Activated T-helper 1 cell treated with anti-CD3 and anti-CD28 coated beads, Interleukin-12 subunit alpha, Interleukin-12 subunit beta, Interleukin-2, Interleukin-4 antibody, amounts not matched to agents 30 ng/mL and 10 ng/mL and 1 ng/mL, durations not matched to agents 14 hours and 24 hours and 36 hours (primary cell): ENCODE data around the gene PRSS33. TPM values are rescaled to one million over a fixed set of nuclear protein-coding genes. Genes with fewer than 3 reads are reported as not detected.

Experiments used
- DNase-seq: peaks from one replicate; pipeline ENCODE4 v3.0.0; 2021; ENCODE audit warnings: low spot score
- H3K27ac Mint-ChIP-seq: one replicate; pipeline ENCODE4 v1.8.0; 2021; ENCODE audit warnings: mild to moderate bottlenecking, mixed read lengths
- H3K27me3 Mint-ChIP-seq: one replicate; pipeline ENCODE4 v1.8.0; 2022; ENCODE audit warnings: mild to moderate bottlenecking, moderate library complexity, mixed read lengths; ENCODE audit not compliant: insufficient read depth
- H3K36me3 Mint-ChIP-seq: one replicate; pipeline ENCODE4 v1.8.0; 2021; ENCODE audit warnings: low read depth, mixed read lengths
- H3K4me1 Mint-ChIP-seq: one replicate; pipeline ENCODE4 v1.8.0; 2021; ENCODE audit warnings: low read depth, mixed read lengths
- H3K4me3 Mint-ChIP-seq: one replicate; pipeline ENCODE4 v1.8.0; 2021; ENCODE audit warnings: mild to moderate bottlenecking, moderate library complexity, mixed read lengths
- H3K9me3 Mint-ChIP-seq: one replicate; pipeline ENCODE4 v1.8.0; 2021; ENCODE audit warnings: mixed read lengths
- intact Hi-C: fragments of 100-400 bp; cut with micrococcal nuclease; formaldehyde crosslinking; loops from one replicate; pipeline ENCODE4 v1.15.1; 2024
- total RNA-seq: library from RNA; stranded (reverse); gene quantifications from 2 replicates; pipeline ENCODE4 v1.2.3, GENCODE V29; 2022

Gene PRSS33
- total RNA-seq, 1 donor from 2014 or later = 0.10 TPM

GRCh38 chr16:2742323-2743006 is 44.9 kb downstream of the PRSS33 start:
- no peak overlapping the region for H3K4me3 Mint-ChIP-seq
- H3K27ac Mint-ChIP-seq = no peak overlapping the region
- H3K4me1 Mint-ChIP-seq = no peaks in the 10 kb centered on the region
- no peaks in the 10 kb centered on the region for H3K36me3 Mint-ChIP-seq
- peaks cover 4% of the 10 kb centered on the region for H3K27me3 Mint-ChIP-seq
- DNase-seq = no peak
- H3K9me3 Mint-ChIP-seq = no peaks in the 10 kb centered on the region
- intact Hi-C loops = no loop called here

GRCh38 chr16:2741168-2741567 is 46.2 kb downstream of the PRSS33 start:
- no peak overlapping the region for H3K27ac Mint-ChIP-seq

GRCh38 chr16:2740476-2740875 is 46.9 kb downstream of the PRSS33 start:
- H3K4me3 Mint-ChIP-seq = no peak overlapping the region
- intact Hi-C loops = no loop called here
- no peak overlapping the region for H3K27ac Mint-ChIP-seq
- DNase-seq = no peak
- H3K27me3 Mint-ChIP-seq = peaks cover 4% of the 10 kb centered on the region
- H3K36me3 Mint-ChIP-seq = no peaks in the 10 kb centered on the region
- H3K4me1 Mint-ChIP-seq = no peaks in the 10 kb centered on the region
- H3K9me3 Mint-ChIP-seq = no peaks in the 10 kb centered on the region

More at GRCh38 chr16:2741168-2741567, 46.2 kb downstream of the PRSS33 start:
- intact Hi-C loops = no loop called here
- Mint-ChIP-seq H3K9me3 (no peaks in the 10 kb centered on the region), H3K4me3 (no peak overlapping the region), H3K27me3 (peaks cover 4% of the 10 kb centered on the region), H3K36me3 (no peaks in the 10 kb centered on the region), H3K4me1 (no peaks in the 10 kb centered on the region)
- no peak for DNase-seq

GRCh38 chr16:2739625-2740430 is 47.5 kb downstream of the PRSS33 start:
- Mint-ChIP-seq H3K36me3 (no peaks in the 10 kb centered on the region), H3K27ac (no peak overlapping the region), H3K27me3 (peaks cover 4% of the 10 kb centered on the region), H3K4me3 (no peak overlapping the region), H3K9me3 (no peaks in the 10 kb centered on the region), H3K4me1 (no peaks in the 10 kb centered on the region)
- intact Hi-C loops = no loop called here
- no peak for DNase-seq

- Mint-ChIP-seq H3K27me3 (no peaks in the 10 kb centered on the region), H3K9me3 (no peaks in the 10 kb centered on the region), H3K4me3 (no peak overlapping the region), H3K36me3 (no peaks in the 10 kb centered on the region), H3K4me1 (no peaks in the 10 kb centered on the region), H3K27ac (no peak overlapping the region)
- no peak for DNase-seq
- intact Hi-C loops = no loop called here
Measured at GRCh38 chr16:2738615-2739014, 48.7 kb downstream of the PRSS33 start.

GRCh38 chr16:2737895-2738418 is 49.4 kb downstream of the PRSS33 start:
- Mint-ChIP-seq H3K36me3 (no peaks in the 10 kb centered on the region), H3K27me3 (no peaks in the 10 kb centered on the region), H3K27ac (no peak overlapping the region), H3K4me3 (no peak overlapping the region), H3K4me1 (no peaks in the 10 kb centered on the region), H3K9me3 (no peaks in the 10 kb centered on the region)
- intact Hi-C loops = no loop called here
- no peak for DNase-seq

- no peaks in the 10 kb centered on the region for H3K9me3 Mint-ChIP-seq
- DNase-seq = no peak
- no peaks in the 10 kb centered on the region for H3K27me3 Mint-ChIP-seq
- intact Hi-C loops = no loop called here
- H3K27ac Mint-ChIP-seq = no peak overlapping the region
- no peaks in the 10 kb centered on the region for H3K4me1 Mint-ChIP-seq
- H3K4me3 Mint-ChIP-seq = no peak overlapping the region
- no peaks in the 10 kb centered on the region for H3K36me3 Mint-ChIP-seq
Measured at GRCh38 chr16:2737238-2737605, 50.1 kb downstream of the PRSS33 start.

- H3K9me3 Mint-ChIP-seq = no peaks in the 10 kb centered on the region
- no peaks in the 10 kb centered on the region for H3K36me3 Mint-ChIP-seq
- peaks cover 2% of the 10 kb centered on the region for H3K27me3 Mint-ChIP-seq
- H3K4me3 Mint-ChIP-seq = no peak overlapping the region
- no peak for DNase-seq
- H3K27ac Mint-ChIP-seq = no peak overlapping the region
- intact Hi-C loops = no loop called here
- H3K4me1 Mint-ChIP-seq = no peaks in the 10 kb centered on the region
Measured at GRCh38 chr16:2736476-2737237, 50.7 kb downstream of the PRSS33 start.

GRCh38 chr16:2734844-2735515 is 52.4 kb downstream of the PRSS33 start:
- Mint-ChIP-seq H3K9me3 (no peaks in the 10 kb centered on the region), H3K27me3 (peaks cover 2% of the 10 kb centered on the region), H3K4me3 (no peak overlapping the region), H3K36me3 (no peaks in the 10 kb centered on the region), H3K4me1 (no peaks in the 10 kb centered on the region), H3K27ac (no peak overlapping the region)
- no peak for DNase-seq
- intact Hi-C loops = no loop called here

Other genes starting within 250 kb of the PRSS33 start
- 50.8 and 60.2 TPM in 2 replicates for gene PDPK1, start 249.5 kb downstream of the PRSS33 start, total RNA-seq
- 63.9 and 69.6 TPM in 2 replicates for gene KCTD5, start 105.0 kb downstream of the PRSS33 start, total RNA-seq
- gene PRSS27, start 67.3 kb downstream of the PRSS33 start, total RNA-seq = 1.7 and 1.8 TPM in 2 replicates
- 631 and 639 TPM in 2 replicates for gene SRRM2, start 34.9 kb downstream of the PRSS33 start, total RNA-seq
- 256 and 277 TPM in 2 replicates for gene ELOB, start 10.3 kb downstream of the PRSS33 start, total RNA-seq
- gene PRSS41, start 10.9 kb upstream of the PRSS33 start, total RNA-seq = not detected in 2 replicates
- 9.2 and 10.1 TPM in 2 replicates for gene PRSS21, start 29.7 kb upstream of the PRSS33 start, total RNA-seq
- gene ZG16B, start 42.7 kb upstream of the PRSS33 start, total RNA-seq = 11.7 and 12.9 TPM in 2 replicates
- gene PRSS22, start 70.6 kb upstream of the PRSS33 start, total RNA-seq = not detected in 2 replicates
- gene FLYWCH2, start 95.7 kb upstream of the PRSS33 start, total RNA-seq = 22.9 and 25.4 TPM in 2 replicates
- gene FLYWCH1, start 124.4 kb upstream of the PRSS33 start, total RNA-seq = 61.1 and 65.7 TPM in 2 replicates
- gene KREMEN2, start 176.7 kb upstream of the PRSS33 start, total RNA-seq = 0.10 and 0.18 TPM in 2 replicates
- 40.1 and 44.0 TPM in 2 replicates for gene PAQR4, start 181.8 kb upstream of the PRSS33 start, total RNA-seq
- 151 and 152 TPM in 2 replicates for gene PKMYT1, start 192.9 kb upstream of the PRSS33 start, total RNA-seq
- gene CLDN9, start 225.4 kb upstream of the PRSS33 start, total RNA-seq = not detected in 2 replicates
- gene CLDN6, start 230.6 kb upstream of the PRSS33 start, total RNA-seq = not detected in 2 replicates
- 4.9 and 5.5 TPM in 2 replicates for gene TNFRSF12A, start 232.8 kb upstream of the PRSS33 start, total RNA-seq
- 30.0 and 30.9 TPM in 2 replicates for gene HCFC1R1, start 236.4 kb upstream of the PRSS33 start, total RNA-seq
- gene THOC6, start 236.5 kb upstream of the PRSS33 start, total RNA-seq = 48.3 and 49.0 TPM in 2 replicates
- gene BICDL2, start 249.4 kb upstream of the PRSS33 start, total RNA-seq = 0.20 TPM in 1 of 2 replicates, not detected in the other